Measurements from ENCODE around the gene CTTNBP2. TPM values are rescaled to one million over a fixed set of nuclear protein-coding genes. Genes with fewer than 3 reads are reported as not detected.

The CTTNBP2 gene
- total RNA-seq, 4 donors from 2014 or later = 13.8 to 19.4 (median 17.6) TPM

DNA sequence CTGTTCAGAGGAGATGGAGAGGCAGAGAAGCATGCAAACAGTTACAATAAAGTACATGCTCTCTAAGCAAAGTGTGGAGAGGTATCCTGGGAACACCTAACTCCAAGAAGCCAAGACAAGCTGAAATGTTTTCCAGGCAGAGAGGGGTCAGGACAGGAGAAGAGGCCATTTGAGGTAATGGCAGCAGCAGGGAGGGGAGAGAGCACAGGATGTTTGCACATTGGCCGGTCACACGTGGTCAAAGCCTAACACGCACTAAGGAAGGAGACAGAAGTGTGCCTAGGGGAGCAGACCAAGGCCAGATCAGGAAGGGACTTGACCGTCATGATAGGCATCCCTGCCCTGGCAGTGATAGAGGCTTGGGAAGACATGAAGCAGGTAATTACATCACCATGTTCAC is 101.5 kb downstream of the CTTNBP2 start:
- no peak for DNase-seq
- H3K4me1 ChIP-seq = peaks cover 19 to 23% of the 10 kb centered on the region in 2 donors
- H3K27ac ChIP-seq = no peak overlapping the region
- whole genome bisulfite sequencing, 2 donors = 70 to 73% methylated on average over 4 of the region's 4 CpGs
- no peaks in the 10 kb centered on the region for H3K36me3 ChIP-seq
- H3K4me3 ChIP-seq (replicated peaks in 1 of 3) = no peak overlapping the region
- no peaks in the 10 kb centered on the region for H3K9me3 ChIP-seq
- no peaks in the 10 kb centered on the region for H3K27me3 ChIP-seq
- intact Hi-C loops (cut with DNase I) = no loop called here
- TF ChIP-seq, protein P1, sequence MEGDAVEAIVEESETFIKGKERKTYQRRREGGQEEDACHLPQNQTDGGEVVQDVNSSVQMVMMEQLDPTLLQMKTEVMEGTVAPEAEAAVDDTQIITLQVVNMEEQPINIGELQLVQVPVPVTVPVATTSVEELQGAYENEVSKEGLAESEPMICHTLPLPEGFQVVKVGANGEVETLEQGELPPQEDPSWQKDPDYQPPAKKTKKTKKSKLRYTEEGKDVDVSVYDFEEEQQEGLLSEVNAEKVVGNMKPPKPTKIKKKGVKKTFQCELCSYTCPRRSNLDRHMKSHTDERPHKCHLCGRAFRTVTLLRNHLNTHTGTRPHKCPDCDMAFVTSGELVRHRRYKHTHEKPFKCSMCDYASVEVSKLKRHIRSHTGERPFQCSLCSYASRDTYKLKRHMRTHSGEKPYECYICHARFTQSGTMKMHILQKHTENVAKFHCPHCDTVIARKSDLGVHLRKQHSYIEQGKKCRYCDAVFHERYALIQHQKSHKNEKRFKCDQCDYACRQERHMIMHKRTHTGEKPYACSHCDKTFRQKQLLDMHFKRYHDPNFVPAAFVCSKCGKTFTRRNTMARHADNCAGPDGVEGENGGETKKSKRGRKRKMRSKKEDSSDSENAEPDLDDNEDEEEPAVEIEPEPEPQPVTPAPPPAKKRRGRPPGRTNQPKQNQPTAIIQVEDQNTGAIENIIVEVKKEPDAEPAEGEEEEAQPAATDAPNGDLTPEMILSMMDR (IDR thresholded peaks at IDR 0.05) = no peak
- no peak for TF ChIP-seq POLR2A (IDR thresholded peaks at IDR 0.05)

DNA sequence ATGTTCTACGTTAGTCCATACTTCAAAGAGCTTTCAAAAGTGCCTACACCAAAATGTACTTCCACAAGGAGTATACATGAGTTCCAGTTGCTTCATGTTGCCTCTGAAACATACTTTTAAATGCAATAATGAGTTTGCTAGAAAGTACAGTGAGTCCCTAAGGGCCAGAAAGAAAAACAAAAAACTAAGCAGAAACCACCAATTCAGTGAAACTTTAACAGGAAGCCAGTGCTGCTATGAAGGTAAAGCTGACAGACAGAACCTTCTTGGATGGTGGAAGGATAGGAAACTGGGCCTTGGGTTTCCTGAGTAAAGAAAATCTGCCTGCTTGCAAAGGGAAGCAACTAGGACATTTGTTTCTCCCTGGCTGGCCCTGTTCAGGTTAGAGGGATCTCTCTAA is 104.2 kb downstream of the CTTNBP2 start:
- no peak for DNase-seq
- Histone ChIP-seq H3K27ac (no peak overlapping the region), H3K4me3 (replicated peaks in 1 of 3) (no peak overlapping the region), H3K4me1 (peaks cover 12 to 16% of the 10 kb centered on the region in 2 donors), H3K36me3 (no peaks in the 10 kb centered on the region), H3K9me3 (no peaks in the 10 kb centered on the region), H3K27me3 (no peaks in the 10 kb centered on the region)
- no peak for TF ChIP-seq POLR2A (IDR thresholded peaks at IDR 0.05)
- TF ChIP-seq, protein P1 (IDR thresholded peaks at IDR 0.05) = no peak
- 43 to 89% methylated on average over 1 of the region's 1 CpG for WGBS, 2 donors
- intact Hi-C loops (cut with DNase I) = no loop called here

DNA sequence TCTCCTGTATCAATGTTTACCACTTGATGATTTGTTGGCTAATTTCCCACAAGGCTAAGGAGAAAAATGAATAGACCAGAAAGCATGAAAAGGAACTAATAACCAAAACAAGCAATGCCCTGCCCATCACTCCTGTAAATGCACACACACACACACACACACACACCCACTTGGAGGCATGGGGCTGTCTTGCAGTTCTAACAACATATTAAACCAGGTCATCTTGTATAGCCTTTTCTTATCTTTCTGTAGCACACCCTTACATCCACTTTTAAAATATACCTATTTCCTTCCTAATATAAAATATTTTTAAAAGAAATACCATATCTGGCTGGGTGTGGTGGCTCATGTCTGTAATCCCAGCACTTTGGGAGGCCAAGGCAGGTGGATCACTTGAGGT is 105.3 kb downstream of the CTTNBP2 start:
- no peaks in the 10 kb centered on the region for H3K9me3 ChIP-seq
- intact Hi-C loops (cut with DNase I) = no loop called here

DNA sequence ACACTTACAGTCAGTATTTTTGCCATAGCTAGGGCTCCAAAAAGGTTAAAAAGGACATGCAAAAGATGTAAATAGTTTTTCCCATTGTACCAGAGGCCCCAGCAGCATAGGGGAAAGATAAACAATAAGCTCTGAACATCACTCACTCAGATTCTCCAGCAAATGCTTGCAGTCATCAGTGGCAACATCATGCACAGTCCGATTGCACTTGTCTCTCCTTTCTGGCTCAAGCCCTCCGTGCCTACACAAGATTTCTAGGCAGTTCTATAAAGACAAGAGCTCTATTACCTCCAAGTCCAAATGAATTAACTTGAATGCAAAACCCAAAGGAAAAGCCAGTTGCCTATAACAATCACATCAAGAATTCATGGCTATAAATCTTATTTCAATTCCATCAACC is 106.3 kb downstream of the CTTNBP2 start:
- intact Hi-C loops (cut with DNase I) = no loop called here
- WGBS, 2 donors = 92 to 93% methylated on average over 2 of the region's 2 CpGs

More for the DNA sequence above, 105.3 kb downstream of the CTTNBP2 start:
- Histone ChIP-seq H3K36me3 (no peaks in the 10 kb centered on the region), H3K27me3 (no peaks in the 10 kb centered on the region), H3K4me1 (peaks cover 12 to 16% of the 10 kb centered on the region in 2 donors), H3K4me3 (replicated peaks in 1 of 3) (no peak overlapping the region), H3K27ac (no peak overlapping the region)
- DNase-seq = no peak
- no peak for TF ChIP-seq POLR2A (IDR thresholded peaks at IDR 0.05)
- TF ChIP-seq, protein P1 (IDR thresholded peaks at IDR 0.05) = no peak

DNA sequence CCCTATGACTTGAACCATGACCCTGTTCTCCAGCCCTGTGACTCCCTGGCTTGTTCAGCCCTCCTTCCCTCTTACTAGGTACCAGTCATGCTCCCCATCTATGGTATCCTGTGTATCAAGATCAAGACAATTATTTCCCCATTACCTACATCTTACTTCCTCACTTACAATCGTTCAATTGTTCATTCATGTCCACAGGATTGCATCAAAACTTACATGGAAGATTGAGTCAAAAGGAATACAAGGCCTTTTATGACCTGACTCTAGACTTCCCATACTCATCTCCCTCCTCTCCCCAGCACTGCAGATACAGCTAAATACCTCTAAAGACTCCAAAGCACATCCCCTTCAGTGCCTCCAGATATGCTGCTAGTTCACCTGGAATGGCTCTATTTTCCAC is 109.2 kb downstream of the CTTNBP2 start:
- no peak for DNase-seq
- intact Hi-C loops (cut with DNase I) = no loop called here

More for the DNA sequence above, 106.3 kb downstream of the CTTNBP2 start:
- DNase-seq = no peak
- Histone ChIP-seq H3K9me3 (no peaks in the 10 kb centered on the region), H3K27me3 (no peaks in the 10 kb centered on the region), H3K4me1 (peaks cover 12 to 16% of the 10 kb centered on the region in 2 donors), H3K36me3 (no peaks in the 10 kb centered on the region), H3K27ac (no peak overlapping the region), H3K4me3 (replicated peaks in 1 of 3) (no peak overlapping the region)
- TF ChIP-seq, protein P1 (IDR thresholded peaks at IDR 0.05) = no peak
- no peak for TF ChIP-seq POLR2A (IDR thresholded peaks at IDR 0.05)

More for the DNA sequence above, 109.2 kb downstream of the CTTNBP2 start:
- Histone ChIP-seq H3K36me3 (no peaks in the 10 kb centered on the region), H3K4me3 (replicated peaks in 1 of 3) (no peak overlapping the region), H3K27me3 (no peaks in the 10 kb centered on the region), H3K27ac (no peak overlapping the region), H3K9me3 (no peaks in the 10 kb centered on the region), H3K4me1 (peaks cover 0 to under 1% of the 10 kb centered on the region in 2 donors)
- WGBS, 2 donors = 93 to 94% methylated on average over 1 of the region's 1 CpG
- TF ChIP-seq, protein P1 (IDR thresholded peaks at IDR 0.05) = no peak
- no peak for TF ChIP-seq POLR2A (IDR thresholded peaks at IDR 0.05)

Measured in thyroid gland (tissue), 4 donors.